Measurements from ENCODE around the gene TPRN. TPM values are rescaled to one million over a fixed set of nuclear protein-coding genes. Genes with fewer than 3 reads are reported as not detected.

TPRN gene
- total RNA-seq, 1 experiment from 2014 or later = 5.7 TPM

DNA sequence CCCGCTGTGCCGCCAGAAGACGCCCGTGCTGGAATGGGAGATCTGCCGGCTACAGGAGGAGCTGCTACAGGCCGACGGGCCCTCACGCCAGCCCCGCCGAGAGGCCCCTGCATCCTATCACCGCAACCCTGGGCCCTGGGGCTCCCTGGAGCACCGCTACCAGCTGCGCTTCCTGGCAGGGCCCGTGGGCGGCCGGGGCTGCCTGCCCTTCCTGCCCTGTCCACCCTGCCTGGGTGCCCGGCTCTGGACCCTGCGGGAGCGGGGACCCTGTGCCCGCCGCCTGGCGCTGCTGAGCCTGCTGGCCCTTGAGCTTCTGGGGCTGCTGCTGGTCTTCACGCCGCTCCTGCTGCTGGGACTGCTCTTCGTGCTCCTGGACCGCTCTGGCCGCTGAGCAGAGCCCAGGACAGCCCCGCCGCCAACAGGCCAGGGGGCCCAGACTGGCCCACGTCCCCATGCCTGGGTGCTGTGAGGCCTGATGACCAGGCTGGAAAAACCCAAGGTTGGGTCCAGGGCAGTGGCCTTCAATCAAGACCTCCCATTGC, 17.7 kb upstream of the TPRN start:
- Histone ChIP-seq H3K4me1 (ENCODE audit: low read length) (peaks cover 9% of the 10 kb centered on the region), H4K20me1 (ENCODE audit: insufficient read depth, low read depth, low read length) (no peaks in the 10 kb centered on the region), H3K4me2 (ENCODE audit: low read depth, low read length, poor library complexity, severe bottlenecking) (no peak overlapping the region), H3K4me3 (ENCODE audit: low read length) (no peak overlapping the region), H3K9me2 (replicated peaks; ENCODE audit: insufficient read depth, low read length) (no peaks in the 10 kb centered on the region), H2AFZ (ENCODE audit: low read length) (no peak overlapping the region), H3K9ac (ENCODE audit: low read length) (no peak overlapping the region), H3K36me3 (ENCODE audit: insufficient read depth, low read length) (no peaks in the 10 kb centered on the region), H3K27ac (ENCODE audit: low read length) (no peak overlapping the region), H3K27me3 (ENCODE audit: low read length) (no peaks in the 10 kb centered on the region), H3K9me3 (ENCODE audit: low read length) (no peaks in the 10 kb centered on the region), H3K79me2 (ENCODE audit: low read length) (no peaks in the 10 kb centered on the region)
- no peak for DNase-seq

DNA sequence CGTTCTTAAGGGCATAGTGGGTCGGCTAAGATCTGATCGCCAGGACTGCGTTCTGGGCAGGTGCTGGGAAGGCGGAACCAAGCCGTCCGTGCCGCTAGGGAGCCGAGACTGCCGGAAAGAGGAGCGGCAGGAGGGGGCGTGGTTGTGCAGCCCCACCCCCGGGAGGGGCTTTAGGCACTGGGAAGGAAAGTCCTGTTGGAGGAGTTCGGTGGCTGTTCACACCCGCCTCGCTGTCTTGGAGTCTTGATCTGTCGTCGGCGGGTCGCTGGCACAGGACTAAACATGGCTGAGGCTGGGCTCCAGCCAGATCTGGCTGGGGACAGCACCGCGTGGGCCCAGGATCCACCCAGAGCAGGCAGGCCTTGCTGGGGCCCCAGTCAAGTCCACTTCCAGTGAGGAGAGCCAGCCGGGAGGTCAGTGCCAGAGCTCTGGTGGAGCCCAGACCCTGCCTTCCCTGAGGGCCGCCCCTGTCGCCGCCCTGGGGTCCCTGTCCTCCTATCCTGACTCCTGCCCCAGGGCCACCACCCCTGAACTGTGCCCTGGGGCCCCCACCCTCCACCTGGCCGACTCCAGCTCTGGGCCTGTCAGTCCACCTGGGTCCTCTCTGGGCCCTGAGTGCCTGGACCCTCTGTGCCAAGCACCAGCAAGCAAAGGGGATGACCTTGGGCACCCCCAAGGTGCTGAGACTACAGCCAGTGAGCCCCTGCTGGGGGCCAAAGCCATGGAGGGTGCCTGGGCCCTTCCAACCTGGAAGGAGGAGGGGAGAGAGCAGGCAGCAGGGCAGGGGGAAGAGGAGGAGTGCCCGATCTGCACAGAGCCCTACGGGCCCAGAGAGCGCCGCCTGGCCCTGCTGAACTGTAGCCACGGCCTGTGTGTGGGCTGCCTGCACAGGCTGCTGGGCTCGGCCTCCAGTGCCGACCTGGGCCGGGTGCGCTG, 17.0 kb upstream of the TPRN start:
- Histone ChIP-seq H4K20me1 (ENCODE audit: insufficient read depth, low read depth, low read length) (no peaks in the 10 kb centered on the region), H3K27ac (ENCODE audit: low read length) (no peak overlapping the region), H3K4me2 (ENCODE audit: low read depth, low read length, poor library complexity, severe bottlenecking) (no peak overlapping the region), H3K27me3 (ENCODE audit: low read length) (no peaks in the 10 kb centered on the region), H3K79me2 (ENCODE audit: low read length) (no peaks in the 10 kb centered on the region), H2AFZ (ENCODE audit: low read length) (no peak overlapping the region), H3K4me3 (ENCODE audit: low read length) (no peak overlapping the region), H3K9me3 (ENCODE audit: low read length) (no peaks in the 10 kb centered on the region), H3K9me2 (replicated peaks; ENCODE audit: insufficient read depth, low read length) (no peaks in the 10 kb centered on the region), H3K9ac (ENCODE audit: low read length) (no peak overlapping the region), H3K36me3 (ENCODE audit: insufficient read depth, low read length) (no peaks in the 10 kb centered on the region), H3K4me1 (ENCODE audit: low read length) (peaks cover 3% of the 10 kb centered on the region)
- DNase-seq = no peak

DNA sequence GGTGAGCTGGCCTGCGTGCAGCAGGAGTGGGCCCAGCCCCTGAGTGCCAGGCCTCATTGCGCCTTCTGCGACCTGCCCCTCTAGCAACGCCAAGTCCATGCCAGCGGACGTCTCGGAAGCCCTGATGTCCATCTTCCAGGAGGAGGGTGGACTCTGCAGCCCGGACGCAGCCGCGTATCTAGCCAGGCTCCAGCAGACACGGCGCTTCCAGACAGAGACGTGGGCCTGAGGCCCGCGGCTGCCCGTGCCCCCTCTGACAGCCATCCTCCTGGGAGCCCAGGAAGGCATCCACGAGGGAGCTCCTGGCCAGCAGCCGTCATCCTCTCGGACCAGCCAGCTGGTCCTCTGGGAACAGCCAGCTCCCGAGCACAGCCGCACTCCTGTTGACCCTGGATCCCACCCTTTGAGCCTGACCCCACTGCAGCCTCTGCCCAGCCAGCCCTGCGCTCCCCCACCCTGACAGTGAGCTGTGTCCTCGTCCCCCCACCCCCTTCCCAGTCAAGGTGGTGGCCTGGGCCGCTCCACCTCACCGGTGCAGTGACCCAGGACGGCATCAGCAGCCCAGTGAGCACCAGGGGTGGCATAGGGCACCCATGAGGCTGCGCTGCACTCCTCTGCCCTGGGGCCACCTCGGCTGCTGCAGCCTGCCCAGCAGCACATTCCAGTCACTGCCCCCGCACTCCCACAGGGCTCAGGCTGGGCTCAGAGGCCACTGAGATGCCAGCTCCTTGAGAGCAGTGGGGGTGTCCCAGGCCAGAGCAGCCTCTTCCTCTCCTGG, 15.8 kb upstream of the TPRN start:
- no peaks in the 10 kb centered on the region for H3K79me2 ChIP-seq (ENCODE audit: low read length)
- no peak overlapping the region for H3K27ac ChIP-seq (ENCODE audit: low read length)
- no peaks in the 10 kb centered on the region for H3K36me3 ChIP-seq (ENCODE audit: insufficient read depth, low read length)
- no peak for DNase-seq
- no peaks in the 10 kb centered on the region for H3K27me3 ChIP-seq (ENCODE audit: low read length)
- H3K4me3 ChIP-seq (ENCODE audit: low read length) = no peak overlapping the region
- no peak overlapping the region for H3K4me2 ChIP-seq (ENCODE audit: low read depth, low read length, poor library complexity, severe bottlenecking)
- no peak overlapping the region for H3K9ac ChIP-seq (ENCODE audit: low read length)
- H3K9me3 ChIP-seq (ENCODE audit: low read length) = no peaks in the 10 kb centered on the region
- H4K20me1 ChIP-seq (ENCODE audit: insufficient read depth, low read depth, low read length) = no peaks in the 10 kb centered on the region
- no peaks in the 10 kb centered on the region for H3K9me2 ChIP-seq (replicated peaks; ENCODE audit: insufficient read depth, low read length)
- H3K4me1 ChIP-seq (ENCODE audit: low read length) = no peaks in the 10 kb centered on the region
- no peak overlapping the region for H2AFZ ChIP-seq (ENCODE audit: low read length)

DNA sequence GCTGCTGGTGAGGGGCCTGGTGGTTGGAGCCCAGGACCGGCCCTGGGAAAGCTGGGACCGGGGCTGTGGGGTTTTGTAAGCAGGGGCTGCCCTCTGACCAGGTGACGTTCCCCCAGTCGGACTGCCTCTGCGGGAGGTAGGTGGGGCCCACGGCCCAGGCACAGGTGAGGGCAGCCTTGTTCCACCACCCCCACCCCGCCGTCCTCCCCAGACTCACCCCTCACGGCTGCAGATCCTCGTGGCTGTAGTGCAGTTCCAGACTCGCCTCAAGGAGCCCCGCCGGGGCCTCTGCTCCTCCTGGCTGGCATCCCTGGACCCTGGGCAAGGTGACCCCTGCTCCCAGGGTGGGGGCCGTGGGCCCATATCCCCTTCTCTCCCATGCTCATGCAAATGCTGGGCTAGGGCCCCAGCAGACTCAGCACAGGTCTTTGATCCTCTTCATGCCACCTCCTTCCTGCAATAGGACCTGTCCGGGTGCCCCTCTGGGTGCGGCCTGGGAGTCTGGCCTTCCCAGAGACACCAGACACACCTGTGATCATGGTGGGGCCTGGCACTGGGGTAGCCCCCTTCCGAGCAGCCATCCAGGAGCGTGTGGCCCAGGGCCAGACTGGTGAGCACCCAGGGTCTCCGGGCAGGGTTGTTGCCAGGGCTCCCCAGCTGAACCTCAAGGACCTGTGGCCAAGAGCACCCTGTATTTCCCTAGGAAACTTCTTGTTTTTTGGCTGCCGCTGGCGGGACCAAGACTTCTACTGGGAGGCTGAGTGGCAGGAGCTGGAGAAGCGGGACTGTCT, 14.8 kb upstream of the TPRN start:
- H3K9me2 ChIP-seq (replicated peaks; ENCODE audit: insufficient read depth, low read length) = no peaks in the 10 kb centered on the region
- no peaks in the 10 kb centered on the region for H4K20me1 ChIP-seq (ENCODE audit: insufficient read depth, low read depth, low read length)
- no peak overlapping the region for H3K4me2 ChIP-seq (ENCODE audit: low read depth, low read length, poor library complexity, severe bottlenecking)
- H3K9me3 ChIP-seq (ENCODE audit: low read length) = no peaks in the 10 kb centered on the region
- no peaks in the 10 kb centered on the region for H3K4me1 ChIP-seq (ENCODE audit: low read length)
- no peaks in the 10 kb centered on the region for H3K36me3 ChIP-seq (ENCODE audit: insufficient read depth, low read length)
- H3K27me3 ChIP-seq (ENCODE audit: low read length) = no peaks in the 10 kb centered on the region
- H3K79me2 ChIP-seq (ENCODE audit: low read length) = no peaks in the 10 kb centered on the region
- no peak overlapping the region for H2AFZ ChIP-seq (ENCODE audit: low read length)
- no peak overlapping the region for H3K4me3 ChIP-seq (ENCODE audit: low read length)
- H3K27ac ChIP-seq (ENCODE audit: low read length) = no peak overlapping the region
- DNase-seq = no peak
- H3K9ac ChIP-seq (ENCODE audit: low read length) = no peak overlapping the region

DNA sequence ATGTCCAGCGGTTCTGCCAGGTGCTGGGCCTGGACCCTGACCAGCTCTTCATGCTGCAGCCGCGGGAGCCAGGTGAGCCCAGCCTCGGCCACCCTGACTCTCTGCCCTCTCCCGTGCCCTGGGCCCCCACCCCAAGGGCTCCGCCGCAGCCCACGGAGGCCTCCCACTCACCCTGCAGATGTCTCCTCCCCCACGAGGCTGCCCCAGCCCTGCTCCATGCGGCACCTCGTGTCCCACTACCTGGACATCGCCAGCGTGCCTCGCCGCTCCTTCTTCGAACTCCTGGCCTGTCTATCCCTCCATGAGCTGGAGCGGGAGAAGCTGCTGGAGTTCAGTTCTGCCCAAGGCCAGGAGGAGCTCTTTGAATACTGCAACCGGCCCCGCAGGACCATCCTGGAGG, 14.1 kb upstream of the TPRN start:
- no peak overlapping the region for H3K27ac ChIP-seq (ENCODE audit: low read length)
- no peaks in the 10 kb centered on the region for H3K27me3 ChIP-seq (ENCODE audit: low read length)
- H4K20me1 ChIP-seq (ENCODE audit: insufficient read depth, low read depth, low read length) = no peaks in the 10 kb centered on the region
- H3K9me3 ChIP-seq (ENCODE audit: low read length) = no peaks in the 10 kb centered on the region
- DNase-seq = no peak
- no peaks in the 10 kb centered on the region for H3K4me1 ChIP-seq (ENCODE audit: low read length)
- H3K4me3 ChIP-seq (ENCODE audit: low read length) = no peak overlapping the region
- no peaks in the 10 kb centered on the region for H3K36me3 ChIP-seq (ENCODE audit: insufficient read depth, low read length)
- H3K79me2 ChIP-seq (ENCODE audit: low read length) = no peaks in the 10 kb centered on the region
- H2AFZ ChIP-seq (ENCODE audit: low read length) = no peak overlapping the region
- no peak overlapping the region for H3K4me2 ChIP-seq (ENCODE audit: low read depth, low read length, poor library complexity, severe bottlenecking)
- H3K9me2 ChIP-seq (replicated peaks; ENCODE audit: insufficient read depth, low read length) = no peaks in the 10 kb centered on the region
- H3K9ac ChIP-seq (ENCODE audit: low read length) = no peak overlapping the region

DNA sequence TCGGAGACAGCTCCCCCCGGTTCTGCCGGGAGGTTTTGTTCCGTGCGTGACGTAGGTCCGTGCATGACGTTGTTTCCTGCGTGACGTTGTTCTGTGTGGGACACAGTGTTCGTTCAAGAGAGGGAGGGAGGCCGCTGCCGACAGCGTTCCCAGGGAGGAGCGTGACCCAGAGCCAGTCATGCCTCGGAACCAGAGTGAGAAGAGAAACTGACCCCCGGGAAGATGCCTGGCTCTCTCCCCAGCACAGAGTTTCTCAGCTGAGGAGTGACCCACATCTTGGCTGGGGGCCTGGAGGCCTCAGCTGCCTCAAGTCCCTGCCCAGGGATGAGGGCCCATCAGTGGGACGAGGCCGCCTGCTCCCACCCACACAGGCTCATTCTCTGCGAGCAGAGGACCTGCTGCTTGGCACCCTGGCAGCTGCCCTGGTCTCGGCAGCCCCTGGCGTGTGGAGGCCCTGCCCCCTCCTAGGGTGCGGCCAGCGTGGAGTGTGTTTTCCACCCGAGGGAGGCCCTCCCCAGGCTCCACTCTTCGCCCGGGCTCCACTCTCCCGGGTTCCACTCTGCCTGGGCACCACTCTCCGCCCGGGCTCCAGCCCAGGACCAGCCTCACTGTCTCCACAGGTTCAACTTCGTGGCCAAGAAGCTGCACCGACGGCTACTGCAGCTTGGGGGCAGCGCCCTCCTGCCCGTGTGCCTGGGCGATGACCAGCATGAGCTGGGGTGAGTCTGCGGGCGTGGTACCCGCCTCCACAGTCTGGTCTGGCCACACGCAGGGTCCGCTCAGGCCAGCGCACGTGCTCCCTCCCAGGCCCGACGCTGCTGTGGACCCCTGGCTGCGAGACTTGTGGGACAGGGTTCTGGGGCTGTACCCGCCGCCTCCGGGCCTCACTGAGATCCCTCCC, 12.9 kb upstream of the TPRN start:
- DNase-seq = no peak
- Histone ChIP-seq H3K4me3 (ENCODE audit: low read length) (no peak overlapping the region), H3K36me3 (ENCODE audit: insufficient read depth, low read length) (no peaks in the 10 kb centered on the region), H3K9me2 (replicated peaks; ENCODE audit: insufficient read depth, low read length) (no peaks in the 10 kb centered on the region), H2AFZ (ENCODE audit: low read length) (no peak overlapping the region), H3K9ac (ENCODE audit: low read length) (no peak overlapping the region), H3K79me2 (ENCODE audit: low read length) (no peaks in the 10 kb centered on the region), H4K20me1 (ENCODE audit: insufficient read depth, low read depth, low read length) (no peaks in the 10 kb centered on the region), H3K27me3 (ENCODE audit: low read length) (no peaks in the 10 kb centered on the region), H3K9me3 (ENCODE audit: low read length) (no peaks in the 10 kb centered on the region), H3K4me2 (ENCODE audit: low read depth, low read length, poor library complexity, severe bottlenecking) (no peak overlapping the region), H3K4me1 (ENCODE audit: low read length) (no peaks in the 10 kb centered on the region), H3K27ac (ENCODE audit: low read length) (no peak overlapping the region)

DNA sequence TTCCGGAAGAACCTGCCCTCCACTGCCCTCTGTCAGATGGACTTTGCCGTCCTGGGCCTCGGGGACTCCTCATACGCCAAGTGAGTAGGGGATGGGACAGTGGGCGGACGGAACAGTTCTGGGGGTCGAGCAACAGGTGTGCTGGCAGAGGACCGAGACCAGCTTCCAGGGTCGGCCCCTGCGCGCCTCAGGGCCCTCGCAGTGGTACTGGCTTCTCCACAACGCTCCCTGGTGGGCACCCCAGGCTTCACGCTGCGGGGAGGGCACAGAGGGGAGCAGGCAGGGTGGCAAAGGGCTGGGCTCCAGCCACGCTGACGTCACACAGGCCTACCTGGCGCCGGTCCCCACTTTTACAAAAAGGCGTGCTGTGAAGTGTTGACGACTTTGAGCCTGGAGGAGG, 12.0 kb upstream of the TPRN start:
- Histone ChIP-seq H3K4me1 (ENCODE audit: low read length) (no peaks in the 10 kb centered on the region), H3K9ac (ENCODE audit: low read length) (no peak overlapping the region), H3K9me3 (ENCODE audit: low read length) (no peaks in the 10 kb centered on the region), H3K4me3 (ENCODE audit: low read length) (no peak overlapping the region), H3K4me2 (ENCODE audit: low read depth, low read length, poor library complexity, severe bottlenecking) (no peak overlapping the region), H3K79me2 (ENCODE audit: low read length) (peaks cover 3% of the 10 kb centered on the region), H3K27me3 (ENCODE audit: low read length) (no peaks in the 10 kb centered on the region), H3K36me3 (ENCODE audit: insufficient read depth, low read length) (0 out of 2 replicates have a peak, but pooled peaks cover under 1% of the 10 kb centered on the region), H2AFZ (ENCODE audit: low read length) (no peak overlapping the region), H3K9me2 (replicated peaks; ENCODE audit: insufficient read depth, low read length) (no peaks in the 10 kb centered on the region), H3K27ac (ENCODE audit: low read length) (no peak overlapping the region), H4K20me1 (ENCODE audit: insufficient read depth, low read depth, low read length) (no peaks in the 10 kb centered on the region)
- no peak for DNase-seq
